CD1c-positive myeloid dendritic cell (primary cell): ENCODE data around the gene ZNF462.

ENCODE experiments used
- DNase-seq: peaks from one replicate; pipeline ENCODE4 v3.0.0-alpha.2; 2016; ENCODE audit errors: extremely low spot score

The ZNF462 gene

GRCh38 chr9:106861640-106862109 is 1.3 kb upstream of the ZNF462 start:
- no peak for DNase-seq

GRCh38 chr9:106862110-106862820 is 701 bp upstream of the ZNF462 start:
- DNase-seq, result no peak

- no peak for DNase-seq
Observed at GRCh38 chr9:106864373-106865143, 1.6 kb downstream of the ZNF462 start.

- no peak for DNase-seq
Observed at GRCh38 chr9:106866243-106866642, 3.3 kb downstream of the ZNF462 start.

GRCh38 chr9:106867286-106867685 is 4.3 kb downstream of the ZNF462 start:
- no peak for DNase-seq

DNA sequence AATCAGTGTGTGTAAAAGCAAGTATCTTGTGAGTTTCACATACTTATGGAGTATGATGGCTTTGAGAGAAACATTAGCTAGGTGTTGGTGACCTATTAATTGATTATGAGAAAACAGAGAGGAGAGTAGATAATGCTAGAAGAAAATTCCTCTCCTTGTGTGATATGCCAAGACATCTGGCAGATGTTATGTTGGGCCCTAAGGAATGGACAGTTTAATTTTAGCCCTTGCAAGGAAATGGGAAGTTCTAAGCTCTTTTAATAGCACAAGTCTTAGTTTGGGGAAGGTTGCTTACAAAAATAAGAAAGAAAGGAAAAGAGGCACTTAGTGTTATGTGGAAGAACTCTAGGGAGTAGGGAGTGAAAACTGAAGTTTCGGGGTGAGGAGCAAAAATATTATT is 5.1 kb downstream of the ZNF462 start:
- DNase-seq, result no peak

DNA sequence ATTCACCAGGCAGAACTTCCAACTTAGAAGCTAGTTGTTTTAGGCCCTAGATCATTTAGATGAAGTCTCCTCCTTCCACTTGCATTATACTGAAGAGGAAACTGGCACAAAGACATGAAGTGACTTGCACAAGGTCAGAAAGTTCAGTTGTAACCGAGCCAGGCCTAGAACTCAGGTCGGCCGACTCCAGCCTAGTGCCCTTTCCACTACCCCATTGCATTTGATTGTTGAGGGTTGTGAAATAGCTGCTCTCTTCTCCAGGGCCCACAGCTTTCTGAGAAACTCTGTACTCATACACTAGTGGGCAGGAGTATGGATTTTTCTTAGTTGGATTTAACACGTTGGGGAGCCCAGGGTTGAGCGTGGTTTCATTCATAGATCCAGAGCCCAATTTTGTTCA is 5.6 kb downstream of the ZNF462 start:
- DNase-seq, result no peak

DNA sequence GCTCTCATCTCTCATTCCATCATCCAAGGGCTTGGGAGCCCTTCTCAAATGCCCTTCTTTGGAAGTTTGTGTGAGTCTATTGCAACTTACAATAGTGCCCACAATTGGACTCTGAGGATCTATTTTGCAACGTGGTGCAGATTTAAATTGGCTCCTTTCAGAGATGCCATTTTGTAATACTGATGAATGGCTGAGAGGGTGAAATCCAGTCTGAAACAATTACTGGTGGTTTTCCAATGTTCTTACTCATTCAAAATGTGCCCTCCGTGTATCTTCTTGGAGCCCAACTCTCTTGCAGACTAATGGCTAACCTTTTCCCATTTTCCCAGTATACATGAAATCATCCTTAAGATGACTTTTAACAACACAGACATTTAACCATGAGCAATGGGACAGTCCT is 6.1 kb downstream of the ZNF462 start:
- DNase-seq, result no peak

- DNase-seq, result no peak
Observed at GRCh38 chr9:106869458-106869857, 6.5 kb downstream of the ZNF462 start.

GRCh38 chr9:106872641-106873040 is 9.7 kb downstream of the ZNF462 start:
- DNase-seq, result no peak

- DNase-seq, result no peak
Observed at GRCh38 chr9:106874031-106874430, 11.1 kb downstream of the ZNF462 start.

DNA sequence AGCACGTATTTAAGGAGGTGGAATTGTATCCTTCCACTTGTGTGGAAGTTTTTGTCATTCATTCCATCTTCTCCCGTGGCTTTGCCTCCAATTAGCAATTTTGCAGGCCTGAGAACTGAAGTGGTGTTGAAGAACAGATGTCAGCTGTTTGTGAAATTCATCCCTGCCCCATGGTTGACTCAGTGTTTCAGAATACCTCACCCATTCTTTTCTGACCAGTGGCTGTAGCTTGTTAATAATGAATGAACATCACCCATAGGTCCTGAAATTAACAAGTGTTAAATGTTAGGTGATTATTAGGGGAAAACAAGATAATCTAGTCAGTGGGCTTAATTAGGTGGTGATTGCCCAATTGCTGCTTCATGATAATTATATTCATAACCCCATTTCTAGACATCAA is 11.7 kb downstream of the ZNF462 start:
- no peak for DNase-seq

GRCh38 chr9:106875529-106875928 is 12.6 kb downstream of the ZNF462 start:
- DNase-seq, result no peak

DNA sequence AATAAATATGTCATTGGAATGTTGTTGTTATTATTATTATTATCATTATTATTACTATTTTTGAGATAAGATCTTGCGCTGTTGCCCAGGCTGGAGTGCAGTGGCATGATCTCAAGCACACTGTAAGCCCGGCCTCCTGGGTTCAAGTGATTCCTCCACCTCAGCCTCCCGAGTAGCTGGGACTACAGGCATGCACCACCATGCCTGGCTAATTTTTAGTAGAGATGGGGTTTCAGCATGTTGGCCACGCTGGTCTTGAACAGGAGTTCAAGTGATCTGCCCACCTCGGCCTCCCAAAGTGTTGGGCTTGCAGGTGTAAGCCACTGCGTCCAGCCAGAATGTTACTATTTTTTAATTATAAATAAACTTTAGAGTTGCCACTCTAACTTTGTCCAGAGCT is 14.4 kb downstream of the ZNF462 start:
- no peak for DNase-seq

DNA sequence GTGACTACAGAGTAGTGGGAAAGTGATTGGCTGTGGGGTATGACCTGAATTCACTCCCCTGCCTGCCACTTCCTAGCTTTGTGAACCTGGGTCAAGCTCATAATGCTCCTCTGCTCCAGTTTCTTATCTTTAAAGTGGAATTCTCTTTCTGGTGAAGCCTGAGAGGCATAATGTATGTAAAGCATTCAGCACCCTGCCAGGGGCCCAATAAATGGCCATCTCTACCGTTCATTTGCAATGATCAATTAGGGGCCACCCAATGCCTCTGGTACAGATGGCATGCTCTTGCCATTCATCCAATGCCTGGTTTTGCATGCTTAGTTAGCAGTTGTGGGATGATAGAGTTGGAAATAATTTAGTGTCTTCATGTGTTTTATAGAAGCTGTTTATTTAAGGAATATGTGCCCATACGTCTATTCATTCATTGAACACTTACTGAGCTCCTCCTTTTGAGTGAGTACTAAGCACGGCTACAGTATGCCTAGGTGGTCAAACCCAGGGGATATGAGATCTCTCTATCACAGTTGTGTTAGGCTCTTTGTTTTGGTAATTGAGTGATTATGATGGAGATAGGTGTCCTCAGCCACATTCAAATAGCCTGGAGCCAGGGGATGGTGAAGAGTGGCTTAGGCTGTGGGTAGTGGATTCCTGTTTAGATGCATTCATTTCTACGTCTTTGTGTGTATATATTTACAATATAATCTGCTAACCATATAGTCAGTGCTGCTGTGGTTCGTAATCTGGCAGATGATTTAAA is 15.3 kb downstream of the ZNF462 start:
- DNase-seq, result no peak

- no peak for DNase-seq
Observed at GRCh38 chr9:106878934-106879333, 16.0 kb downstream of the ZNF462 start.

GRCh38 chr9:106879439-106879882 is 16.5 kb downstream of the ZNF462 start:
- DNase-seq, result no peak

DNA sequence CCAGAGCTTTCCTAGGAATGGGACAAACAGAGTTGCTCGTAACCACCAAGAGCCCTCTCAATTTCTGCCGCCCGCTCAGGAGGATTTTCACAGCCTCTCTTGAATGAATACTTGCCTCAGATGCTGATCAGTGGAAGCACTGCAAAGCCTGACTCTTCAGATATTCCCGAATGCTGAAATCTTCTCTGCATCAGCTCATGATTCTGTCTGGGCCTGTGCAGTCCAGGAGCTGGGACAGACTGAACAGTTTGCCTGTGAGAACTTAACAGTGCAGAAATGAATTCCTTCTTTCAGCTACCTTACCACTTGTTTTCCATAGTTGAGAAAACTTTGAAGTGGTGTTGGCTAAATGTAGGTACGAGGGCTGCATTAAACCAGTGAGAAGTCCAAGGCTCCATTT is 17.1 kb downstream of the ZNF462 start:
- no peak for DNase-seq

- DNase-seq, result no peak
Observed at GRCh38 chr9:106880863-106881262, 17.9 kb downstream of the ZNF462 start.

DNA sequence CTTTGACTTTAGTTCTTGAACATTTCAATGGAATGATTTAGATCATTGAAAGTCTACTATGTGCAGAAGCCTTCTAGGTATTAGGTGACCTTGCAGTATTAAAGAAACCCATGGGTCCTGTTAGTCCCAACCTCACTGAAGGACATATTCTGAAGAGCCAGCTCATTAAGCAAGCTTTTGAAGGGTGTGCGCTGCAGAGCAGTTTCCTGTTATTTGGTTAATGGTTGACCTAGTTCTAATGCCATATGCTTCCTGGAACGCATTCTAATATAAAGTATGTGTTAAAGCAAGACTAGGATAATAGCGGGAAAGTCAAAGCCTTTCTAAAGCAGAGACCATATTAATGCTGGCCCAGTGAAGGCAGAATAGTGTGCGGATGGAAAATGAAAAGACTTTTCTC is 20.1 kb downstream of the ZNF462 start:
- DNase-seq, result no peak

- DNase-seq, result no peak
Observed at GRCh38 chr9:106883626-106884190, 20.7 kb downstream of the ZNF462 start.

DNA sequence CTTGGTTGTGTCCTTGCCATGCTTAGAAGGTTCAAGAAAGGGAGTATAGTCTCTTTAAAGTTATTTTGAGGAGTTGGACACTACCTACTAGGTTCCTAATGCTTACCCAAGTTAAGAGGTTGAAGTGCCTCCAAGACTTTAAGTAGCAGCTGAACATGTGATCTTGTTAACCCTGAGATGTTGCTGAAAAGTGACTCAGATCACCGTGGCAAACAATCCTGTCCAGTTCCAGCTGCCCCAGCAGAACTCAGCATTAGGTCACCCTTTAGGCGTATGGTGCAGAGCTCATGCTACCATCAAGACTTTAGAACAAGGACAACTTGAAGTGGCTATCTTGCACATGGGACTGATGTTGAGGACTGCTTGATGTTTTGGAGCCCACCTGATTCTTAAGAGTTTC is 22.5 kb downstream of the ZNF462 start:
- no peak for DNase-seq
